UCSD-AML1 (cell line): ENCODE measurements around the gene SEMA5B.

Experiments
- DNase-seq: peaks from one replicate; lab custom pipeline; 2025; ENCODE audit not compliant: unreplicated experiment; lab: John Stamatoyannopoulos, UW

The SEMA5B gene

GRCh38 chr3:123026565-123027291 lies 835 bp downstream of the SEMA5B start:
- no peak for DNase-seq

- DNase-seq = no peak
These were observed 1.7 kb downstream of the SEMA5B start for GRCh38 chr3:123025642-123026521.

GRCh38 chr3:123024056-123024455 lies 3.5 kb downstream of the SEMA5B start:
- DNase-seq = no peak

- DNase-seq = no peak
These were observed 5.5 kb downstream of the SEMA5B start for GRCh38 chr3:123021996-123022510.

GRCh38 chr3:123021388-123021787 lies 6.2 kb downstream of the SEMA5B start:
- DNase-seq = no peak

- DNase-seq = no peak
These were observed 6.9 kb downstream of the SEMA5B start for GRCh38 chr3:123020709-123021108.

- DNase-seq = no peak
These were observed 8.0 kb downstream of the SEMA5B start for GRCh38 chr3:123019591-123019990.

GRCh38 chr3:123019161-123019560 lies 8.4 kb downstream of the SEMA5B start:
- no peak for DNase-seq

- DNase-seq = no peak
These were observed 8.9 kb downstream of the SEMA5B start for GRCh38 chr3:123018683-123019082.

GRCh38 chr3:123015596-123015995 lies 12.0 kb downstream of the SEMA5B start:
- DNase-seq = no peak

GRCh38 chr3:123013876-123014275 lies 13.7 kb downstream of the SEMA5B start:
- no peak for DNase-seq

- no peak for DNase-seq
These were observed 14.9 kb downstream of the SEMA5B start for GRCh38 chr3:123012652-123013051.

- DNase-seq = no peak
These were observed 16.1 kb downstream of the SEMA5B start for GRCh38 chr3:123011447-123011846.

- no peak for DNase-seq
These were observed 18.7 kb downstream of the SEMA5B start for GRCh38 chr3:123008840-123009239.

GRCh38 chr3:123006609-123007008 lies 21.0 kb downstream of the SEMA5B start:
- DNase-seq = no peak

- DNase-seq = no peak
These were observed 22.3 kb downstream of the SEMA5B start for GRCh38 chr3:123005291-123005690.

- no peak for DNase-seq
These were observed 23.2 kb downstream of the SEMA5B start for GRCh38 chr3:123004201-123004918.

- no peak for DNase-seq
These were observed 24.6 kb downstream of the SEMA5B start for GRCh38 chr3:123002749-123003497.

- no peak for DNase-seq
These were observed 25.3 kb downstream of the SEMA5B start for GRCh38 chr3:123002100-123002748.

- DNase-seq = no peak
These were observed 28.7 kb downstream of the SEMA5B start for GRCh38 chr3:122998856-122999255.
